ENCODE data around the gene NCAPG2.

DNA sequence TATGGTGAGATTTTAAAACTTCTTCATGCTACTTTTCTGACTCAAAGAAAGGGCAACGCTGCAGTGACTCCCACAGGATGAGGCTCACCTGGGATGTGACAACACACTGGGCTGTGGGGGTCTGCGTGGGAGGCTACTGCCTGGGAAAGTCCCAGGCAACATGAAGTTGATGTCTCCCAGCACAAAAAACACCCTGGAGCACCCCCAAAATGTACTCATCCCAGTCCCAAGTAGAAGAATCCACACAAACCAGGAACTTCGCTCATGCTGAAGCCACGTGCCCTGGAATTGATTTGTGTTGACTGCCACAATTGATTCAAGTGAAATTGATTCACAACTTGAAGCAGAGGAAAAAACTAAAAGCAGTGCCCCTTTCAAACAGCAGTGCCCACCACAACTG, 92.1 kb downstream of the NCAPG2 start:
- no peak for TF ChIP-seq POLR2AphosphoS5 (IDR thresholded peaks at IDR 0.05; ENCODE audit: low read depth, low read length)
- no peak for TF ChIP-seq TAF1 (IDR thresholded peaks at IDR 0.05; ENCODE audit: borderline replicate concordance, insufficient read depth, low read length)
- TF ChIP-seq FOXP2 (optimal IDR thresholded peaks at IDR 0.05; ENCODE audit: borderline replicate concordance, extremely low read depth, extremely low read length, insufficient read depth) = no peak
- no peak for TF ChIP-seq REST (IDR thresholded peaks at IDR 0.05; ENCODE audit: insufficient read depth in 1 of 2, low read depth in 2 of 2, low read length in 2 of 2)
- TF ChIP-seq SIN3A (IDR thresholded peaks at IDR 0.05; ENCODE audit: borderline replicate concordance, insufficient read depth, low read length) = no peak

Data from PFSK-1 (cell line).